Hypothalamus (tissue), 51 donors: Measurements from ENCODE around the gene OLFM2.
"Not testable (repeated sequence)": the region's sequence is repeated elsewhere in the genome, so short reads cannot be mapped to it uniquely, and the experiment has no call there.

Source experiments
- DNase-seq, 51 donors: peaks; one replicate each; lab custom pipeline; 2025; lab: John Stamatoyannopoulos, UW

The OLFM2 gene

DNA sequence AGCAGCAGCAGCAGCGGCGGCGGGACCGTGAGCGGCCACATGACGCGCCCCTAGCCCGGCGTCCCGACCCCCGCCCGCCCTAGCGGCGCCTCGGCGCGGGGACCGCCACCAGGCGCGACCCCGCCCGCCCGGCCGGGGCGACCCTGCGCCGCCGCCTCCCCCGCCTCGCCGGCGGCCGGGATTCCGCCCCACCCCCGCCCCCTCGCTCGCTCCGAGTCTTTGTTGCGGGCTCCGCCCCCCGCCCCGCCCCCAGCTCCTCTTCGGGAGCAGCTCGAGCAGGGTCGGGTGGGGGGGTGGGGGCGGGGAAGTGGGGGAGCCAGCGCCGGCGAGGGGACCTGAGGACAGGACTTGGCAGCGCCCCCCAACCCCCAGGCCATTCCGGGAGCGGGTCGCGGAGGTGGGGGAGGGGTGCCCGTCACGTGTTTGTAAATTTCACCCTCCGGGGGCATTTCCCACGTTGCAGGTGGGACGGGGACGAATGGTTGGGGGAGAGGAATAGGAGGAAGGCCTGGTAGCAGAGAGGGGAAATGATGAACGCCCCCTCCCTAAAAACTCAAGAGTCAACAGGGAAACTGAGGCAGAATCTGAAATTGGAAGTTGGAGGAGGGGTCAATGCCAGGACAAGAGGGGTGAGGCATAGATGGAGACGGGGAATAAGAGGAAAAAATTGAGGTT, at the start of gene OLFM2:
OLFM2 (minus strand) TSS at position 190 of the 675 bp plus-strand sequence; CDS start at position 41, 149 bp downstream.
- peak in 29 of 51 donors; percentile 5 to 63 (median 27) for DNase-seq

DNA sequence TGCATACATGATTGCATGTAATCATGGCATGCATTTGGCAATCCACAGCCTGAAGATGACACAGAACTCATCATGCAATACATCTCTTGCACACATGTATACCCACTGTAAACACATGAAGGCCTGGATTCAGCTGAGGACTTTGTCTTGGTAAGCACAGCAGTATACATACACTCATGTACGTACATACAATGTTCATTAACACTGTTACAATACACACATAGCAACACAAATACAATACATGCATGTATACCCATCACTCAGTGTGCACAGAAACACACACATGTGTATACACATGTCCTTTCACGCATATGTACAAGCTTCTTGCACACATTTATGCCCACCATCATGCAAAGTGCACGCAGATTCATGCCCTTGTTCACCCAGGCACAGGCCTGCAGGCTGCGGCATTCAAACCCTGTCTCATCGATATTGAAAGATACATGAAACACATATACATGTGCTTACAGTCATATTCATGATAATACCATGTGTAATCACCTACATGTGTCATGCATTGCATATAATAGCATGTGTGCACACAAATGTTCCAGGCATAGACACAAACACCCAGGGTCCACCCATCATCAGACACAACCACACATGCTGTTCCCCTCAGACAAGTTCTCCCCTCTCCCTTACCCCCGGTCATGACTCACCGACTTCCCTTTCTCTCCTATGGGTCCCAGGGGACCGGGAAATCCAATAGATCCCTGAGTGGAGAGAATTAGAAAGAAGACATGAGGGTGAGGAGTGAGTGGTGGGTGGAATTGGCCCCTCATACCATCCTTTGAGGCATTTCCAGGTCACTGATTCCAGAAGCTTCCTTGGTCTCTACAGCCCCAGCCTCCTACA, 45.3 kb upstream of the OLFM2 start:
- no peak for DNase-seq

DNA sequence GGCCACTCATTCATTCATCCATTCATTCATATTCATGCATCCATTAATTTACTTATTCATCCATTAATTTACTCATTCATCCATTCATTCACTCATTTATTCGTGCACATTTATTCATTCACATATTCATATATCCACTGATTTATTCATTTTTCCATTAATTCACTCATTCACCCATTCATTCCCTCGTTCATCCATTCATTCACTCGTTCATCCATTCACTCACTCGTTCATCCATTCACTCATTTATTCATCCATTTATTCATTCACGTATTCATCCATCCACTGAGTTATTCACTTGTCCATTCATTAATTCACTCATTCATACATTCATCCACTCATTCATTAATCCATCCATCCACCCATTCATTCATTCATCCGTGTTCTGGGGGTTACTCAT, 35.8 kb upstream of the OLFM2 start:
- DNase-seq: no peak

DNA sequence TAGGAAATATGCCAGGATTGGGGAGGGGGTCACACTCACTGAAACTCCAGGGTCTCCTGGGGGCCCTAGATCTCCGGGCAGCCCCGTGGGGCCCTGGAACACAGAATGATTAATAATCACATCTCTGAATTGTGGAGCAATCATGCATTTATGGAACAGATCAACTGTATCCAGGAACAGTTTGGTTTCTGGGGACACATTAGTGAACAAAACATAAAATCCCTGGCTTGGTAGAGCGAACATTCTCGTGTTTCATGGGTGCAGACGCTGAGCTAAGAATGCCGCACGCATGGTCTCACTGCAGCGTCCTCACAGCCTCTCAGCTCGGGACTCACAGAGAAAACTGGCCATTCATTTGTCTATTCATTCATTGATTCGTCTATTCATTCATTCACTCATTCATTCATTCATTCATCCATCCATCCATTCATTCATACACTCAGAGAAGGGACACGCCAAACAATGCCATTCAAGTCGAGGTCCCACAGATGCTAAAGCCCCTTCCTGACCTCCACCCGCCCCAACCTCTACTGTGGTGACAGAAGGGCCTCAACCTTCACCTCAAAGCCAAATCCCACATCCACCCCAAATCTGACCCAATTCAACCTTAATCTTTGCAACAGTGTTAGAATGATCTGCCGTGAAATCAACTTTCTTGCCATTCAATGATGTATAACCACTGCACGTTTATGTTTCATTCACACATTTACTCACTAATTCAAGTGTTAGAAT, 35.0 kb upstream of the OLFM2 start:
- no peak for DNase-seq

DNA sequence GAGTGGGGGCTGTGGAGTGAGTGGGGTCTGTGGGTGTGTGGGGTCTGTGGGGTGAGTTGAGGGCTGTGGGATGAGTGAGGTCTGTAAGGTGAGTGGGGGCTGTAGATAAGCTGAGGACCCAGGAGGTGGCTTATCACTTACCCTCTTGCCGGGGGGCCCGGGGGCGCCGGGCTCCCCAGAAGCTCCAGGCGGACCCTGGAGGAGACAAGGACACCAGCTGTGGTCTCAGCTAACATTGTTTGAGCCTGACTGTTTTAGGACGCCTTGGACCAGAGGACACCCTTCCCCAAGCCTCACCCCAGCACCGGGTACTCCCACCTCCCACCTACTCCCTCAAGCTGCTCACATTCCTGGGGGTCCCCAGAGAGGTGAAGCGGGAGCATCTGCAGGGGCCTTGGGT, 34.2 kb upstream of the OLFM2 start:
- no peak for DNase-seq

DNA sequence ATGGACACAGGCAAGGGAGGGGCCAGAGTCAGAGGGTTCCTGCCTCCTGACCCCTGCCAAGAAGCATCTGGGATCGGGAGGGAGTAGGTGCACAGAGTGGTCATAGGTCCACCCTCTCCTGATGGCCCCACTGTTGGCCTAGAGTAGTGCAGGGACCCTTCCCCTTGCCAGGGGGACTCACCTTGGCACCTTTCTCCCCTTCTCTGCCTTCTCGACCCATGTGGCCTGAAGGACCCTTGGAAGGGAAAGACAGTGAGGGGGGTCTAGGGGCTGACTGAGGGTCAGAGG, 33.3 kb upstream of the OLFM2 start:
- DNase-seq: no peak

DNA sequence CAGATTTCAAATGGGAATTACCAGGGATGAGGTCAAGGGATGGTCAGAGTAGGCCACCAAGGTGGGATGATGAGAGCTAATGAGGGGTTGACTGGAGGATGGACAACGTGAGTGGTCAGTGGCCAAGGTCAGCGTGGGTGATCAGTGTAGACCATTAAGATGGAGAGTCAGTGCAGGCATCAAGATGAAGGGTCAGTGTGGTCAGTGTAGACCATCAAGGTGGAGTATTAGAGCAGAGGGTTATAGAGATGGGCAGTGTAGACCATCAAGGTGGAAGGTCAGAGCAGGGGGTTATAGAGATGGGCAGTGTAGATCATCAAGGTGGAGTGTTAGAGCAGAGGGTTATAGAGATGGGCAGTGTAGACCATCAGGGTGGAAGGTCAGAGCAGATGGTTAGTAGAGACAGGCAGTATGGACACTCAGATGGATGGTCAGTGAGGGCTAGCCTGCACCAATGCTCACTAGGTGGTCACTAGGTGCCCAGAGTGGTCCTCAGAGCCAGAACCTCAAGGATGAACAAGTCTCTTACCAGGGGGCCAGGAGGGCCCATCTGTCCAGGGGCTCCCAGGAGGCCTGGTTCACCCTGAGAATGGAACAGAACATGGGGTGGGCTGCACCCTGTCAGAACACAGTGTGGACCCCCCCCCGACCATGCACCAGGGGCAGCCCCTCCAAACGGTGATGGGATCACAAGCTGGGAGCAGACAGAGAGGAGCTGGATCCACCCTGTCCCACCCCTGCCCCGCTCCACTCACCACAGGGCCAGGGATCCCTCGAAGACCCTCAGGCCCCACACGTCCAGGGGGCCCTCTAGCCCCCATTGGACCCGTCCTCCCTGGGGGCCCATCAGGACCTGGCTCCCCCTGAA, 32.7 kb upstream of the OLFM2 start:
- no peak for DNase-seq

DNA sequence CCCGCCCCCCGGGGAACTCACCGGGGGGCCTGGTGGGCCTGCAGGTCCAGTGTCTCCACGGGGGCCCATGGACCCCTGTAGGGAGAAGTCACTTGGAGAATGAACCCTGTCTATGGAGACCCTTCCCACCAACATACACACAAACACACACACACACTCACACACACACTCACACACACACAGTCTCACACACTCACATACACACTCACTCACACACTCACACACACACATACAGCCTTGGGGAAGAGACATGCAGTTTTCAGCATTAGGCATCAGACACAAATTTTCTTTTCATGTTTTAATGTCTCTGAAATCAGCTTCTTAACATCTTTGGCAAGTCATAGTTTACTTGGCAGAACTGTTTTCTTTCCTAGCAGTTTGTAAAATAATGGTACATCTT, 31.0 kb upstream of the OLFM2 start:
- no peak for DNase-seq

DNA sequence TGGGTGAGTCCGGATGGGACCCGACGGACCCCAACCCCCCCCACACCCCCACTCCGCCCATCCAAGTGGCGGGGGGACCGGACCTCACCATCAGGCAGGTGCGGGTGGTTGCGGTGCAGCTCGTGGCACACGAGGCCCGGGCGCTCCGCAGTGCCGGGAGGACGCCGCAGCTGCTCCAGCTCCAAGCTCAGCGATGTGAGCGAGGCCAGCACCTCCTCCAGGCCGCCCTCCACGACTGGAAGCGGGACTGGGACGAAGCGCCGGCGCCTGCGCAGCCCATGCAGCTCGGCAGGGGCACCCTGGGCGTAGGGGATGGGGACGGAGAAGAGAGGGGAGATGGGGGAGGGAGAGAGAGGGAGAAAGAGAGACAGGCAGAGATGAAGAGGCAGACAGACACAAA, 30.1 kb upstream of the OLFM2 start:
- DNase-seq: no peak

DNA sequence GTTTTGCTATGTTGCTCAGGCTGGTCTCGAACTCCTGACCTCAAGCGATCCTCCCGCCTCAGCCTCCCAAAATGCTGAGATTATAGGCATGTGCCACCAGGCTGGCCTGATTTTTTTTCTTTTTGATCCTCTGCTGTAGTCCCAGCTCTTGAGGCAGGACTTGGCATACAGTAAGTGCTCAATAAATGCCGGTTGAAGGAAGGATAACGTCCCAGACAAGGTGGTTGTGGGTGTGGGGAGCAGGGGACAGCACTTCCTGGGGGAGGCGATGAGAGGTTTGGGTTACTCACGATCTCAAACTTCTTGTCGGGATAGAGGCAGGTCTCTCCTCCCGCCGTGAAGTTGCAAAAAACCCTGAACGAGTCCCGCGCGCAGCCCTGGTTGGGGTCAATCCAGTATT, 29.7 kb upstream of the OLFM2 start:
- no peak for DNase-seq

DNA sequence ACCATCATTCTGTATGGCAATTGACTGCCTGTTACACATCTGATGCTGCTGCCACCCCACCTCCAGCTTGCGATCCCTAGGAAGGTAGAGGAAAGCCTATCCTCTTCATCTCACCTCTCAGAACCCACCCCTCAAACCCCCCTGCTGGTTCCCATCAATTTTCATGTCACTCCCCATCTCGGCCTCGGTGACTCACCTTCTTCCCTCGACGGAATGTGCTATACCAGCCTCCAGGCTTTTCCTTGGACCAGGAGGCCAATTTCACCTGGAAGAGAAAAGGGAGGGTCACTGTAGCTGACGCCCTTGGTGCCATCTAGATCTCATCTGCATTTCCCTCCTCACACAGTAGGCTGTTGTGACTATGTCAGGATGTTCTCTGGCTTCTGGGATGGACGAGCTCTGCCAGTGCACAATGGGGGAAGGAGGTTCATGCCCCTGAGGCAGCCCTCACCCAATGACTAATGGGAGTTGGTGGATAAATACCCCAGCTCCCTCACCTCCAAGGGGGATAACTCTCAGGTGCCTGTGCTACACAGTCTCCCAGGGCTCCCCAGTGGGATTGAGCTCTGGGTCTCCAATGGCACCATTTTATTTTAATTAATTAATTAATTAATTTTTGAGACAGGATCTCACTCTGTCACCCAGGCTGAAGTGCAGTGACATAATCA, 26.4 kb upstream of the OLFM2 start:
- no peak for DNase-seq

DNA sequence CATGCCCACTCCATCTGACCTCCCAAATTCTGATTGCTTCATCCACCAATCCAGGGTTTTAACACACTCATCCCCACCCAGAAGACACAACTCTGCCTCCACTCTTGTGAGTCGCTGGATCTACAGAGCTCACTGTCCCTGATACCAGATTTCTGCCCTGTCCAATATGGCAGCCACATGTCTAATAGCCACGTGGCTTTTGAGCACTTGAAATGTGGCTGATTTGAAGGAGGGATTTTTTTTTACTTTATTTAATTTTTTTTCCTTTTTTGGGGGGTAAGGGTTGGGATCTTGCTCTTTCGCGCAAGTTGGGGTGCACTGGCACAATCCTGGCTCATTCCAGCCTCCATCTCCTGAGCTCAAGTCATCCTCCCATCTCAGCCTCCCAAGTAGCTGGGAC, 24.8 kb upstream of the OLFM2 start:
- no peak for DNase-seq

DNA sequence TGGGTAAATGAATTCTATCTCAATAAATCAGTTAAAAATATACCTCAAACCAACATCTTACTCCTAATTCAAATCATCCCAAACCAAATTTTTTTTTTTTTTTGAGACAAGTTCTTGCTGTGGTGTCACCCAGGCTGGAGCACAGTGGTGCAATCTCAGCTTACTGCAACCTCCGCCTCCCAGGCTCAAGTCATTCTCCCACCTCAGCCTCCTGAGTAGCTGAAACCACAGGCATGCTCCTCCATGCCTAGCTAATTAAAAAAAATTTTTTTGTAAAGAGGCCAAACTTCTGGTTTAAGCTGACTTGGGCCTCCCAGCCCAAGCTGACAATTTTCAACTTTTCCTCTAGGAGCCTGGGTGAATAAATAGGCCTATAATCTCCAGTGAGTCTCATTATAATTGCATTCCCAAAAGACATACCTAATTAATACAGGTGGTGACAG, 22.1 kb upstream of the OLFM2 start:
- no peak for DNase-seq

DNA sequence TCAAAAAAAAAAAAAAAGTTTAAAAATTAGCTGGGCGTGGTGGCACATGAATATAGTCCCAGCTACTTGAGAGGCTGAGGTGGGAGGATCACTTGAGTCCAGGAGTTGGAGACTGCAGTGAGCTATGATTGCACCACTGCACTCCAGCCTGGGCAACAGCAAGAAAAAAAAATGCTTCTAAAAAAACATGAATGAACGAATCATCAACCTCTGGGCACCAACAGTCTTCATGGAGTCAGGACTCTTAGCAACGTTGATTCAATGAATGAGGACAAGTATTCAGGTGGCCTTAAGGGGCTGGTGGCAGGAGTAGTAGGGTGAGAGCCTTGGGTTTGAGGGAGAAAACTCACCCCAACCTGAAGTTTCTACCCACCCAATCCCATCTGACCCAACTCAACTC, 20.6 kb upstream of the OLFM2 start:
- no peak for DNase-seq

DNA sequence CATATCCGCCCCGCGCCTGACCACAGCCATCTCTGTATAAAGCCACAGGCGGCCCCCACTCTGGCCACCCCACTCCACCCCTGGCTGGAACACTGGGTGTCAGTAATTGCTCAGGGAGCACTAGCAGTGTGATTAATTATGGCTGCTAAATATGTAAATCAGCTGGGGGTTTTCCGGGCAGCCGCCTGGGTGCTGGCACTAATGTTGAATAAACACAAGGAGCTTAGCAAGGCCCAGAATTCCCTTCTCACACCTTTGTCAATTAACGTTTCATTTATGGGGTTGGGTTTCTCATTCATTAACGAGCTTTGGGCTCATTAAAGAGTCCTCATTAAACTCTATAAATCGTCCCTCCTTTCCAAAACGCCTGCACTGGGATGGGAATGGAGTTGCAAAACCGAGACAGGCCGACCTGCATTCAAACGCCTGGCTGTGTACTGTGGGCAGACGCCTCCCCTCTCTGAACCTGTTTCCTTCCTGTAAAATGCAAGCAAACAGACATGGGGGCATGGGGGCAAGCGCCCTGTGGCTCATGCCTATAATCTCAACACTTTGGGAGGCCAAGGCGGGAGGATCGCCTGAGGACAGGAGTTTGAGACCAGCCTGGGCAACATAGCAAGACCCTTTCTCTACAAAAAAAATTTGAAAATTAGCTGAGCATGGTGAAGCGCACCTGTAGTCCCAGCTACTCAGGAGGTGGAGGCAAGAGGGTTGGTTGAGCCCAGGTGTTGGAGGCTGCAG, 17.7 kb upstream of the OLFM2 start:
- DNase-seq: peak in 26 of 51 donors; percentile 1 to 58 (median 22)

DNA sequence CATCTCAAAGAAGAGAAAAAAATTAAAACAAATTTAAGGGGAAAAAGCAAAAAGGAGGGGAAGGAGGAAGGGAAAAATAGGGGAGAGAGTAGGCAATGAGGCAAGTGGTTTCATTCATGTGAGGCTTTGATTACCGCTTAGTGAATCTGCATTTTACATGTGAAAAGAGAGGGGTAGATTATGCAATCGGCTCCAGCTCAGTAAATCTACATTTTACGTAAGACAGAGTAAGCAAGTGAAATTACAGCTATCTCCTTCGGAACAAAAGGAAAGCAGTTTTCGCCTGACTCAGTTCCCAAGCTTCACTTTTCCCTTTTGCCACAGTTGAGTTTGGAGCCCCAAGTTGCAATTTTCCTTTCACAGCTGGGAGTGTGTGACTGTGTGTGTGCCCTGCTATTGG, 16.0 kb upstream of the OLFM2 start:
- DNase-seq: no peak

DNA sequence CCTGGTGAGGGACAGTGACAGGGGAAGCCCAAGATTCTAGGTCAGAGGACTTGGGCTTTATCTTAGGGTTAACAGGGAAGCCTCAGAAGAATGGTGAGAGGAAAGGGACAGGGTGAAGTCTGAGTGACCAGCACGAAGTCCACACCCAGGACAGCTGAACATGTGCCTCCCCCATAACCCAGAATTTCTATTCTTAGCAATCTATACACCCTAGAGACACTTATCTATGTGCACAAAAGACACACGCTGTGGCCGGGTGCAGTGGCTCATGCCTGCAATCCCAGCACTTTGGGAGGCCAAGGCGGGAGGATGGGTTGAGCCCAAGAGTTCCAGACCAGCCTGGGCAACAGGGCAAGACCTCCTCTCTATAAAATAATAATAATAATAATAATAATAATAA, 11.1 kb upstream of the OLFM2 start:
- DNase-seq: no peak

DNA sequence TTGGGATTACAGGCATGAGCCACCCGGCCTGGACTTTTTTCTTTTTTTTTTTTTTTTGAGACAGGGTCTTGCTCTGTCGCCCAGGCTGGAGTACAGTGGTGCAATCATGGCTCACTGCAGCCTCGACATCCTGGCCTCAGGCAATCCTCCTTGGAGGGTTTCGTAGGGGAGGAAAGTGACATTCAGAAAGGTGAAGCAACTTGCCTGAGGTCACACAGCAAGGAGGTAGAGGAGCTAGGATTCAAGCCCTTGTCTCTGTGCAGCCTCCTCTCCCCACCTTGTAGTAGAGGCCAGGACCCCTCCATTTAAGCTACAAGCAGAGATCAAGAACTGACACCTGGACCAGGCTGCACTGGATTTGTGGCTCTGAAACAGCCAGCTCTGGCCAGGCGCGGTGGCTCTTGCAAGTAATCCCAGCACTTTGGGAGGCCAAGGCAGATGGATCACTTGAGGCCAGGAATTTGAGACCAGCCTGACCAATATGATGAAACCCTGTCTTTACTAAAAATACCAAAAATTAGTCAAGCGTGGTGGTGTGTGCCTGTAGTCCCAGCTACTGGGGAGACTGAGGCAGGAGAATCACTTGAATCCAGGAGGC, 10.3 kb upstream of the OLFM2 start:
- DNase-seq: not testable (repeated sequence)
